ENCODE results near the gene VPS45.
A peak's percentile ranks its signal among the peaks of the same experiment; 100 is the strongest.

The VPS45 gene

GRCh38 chr1:150162862-150163706 lies 95.5 kb downstream of the VPS45 start:
- peaks cover 26% of the 10 kb centered on the region for H3K4me1 ChIP-seq (ENCODE audit: control insufficient read depth, insufficient read depth, low read length)
- H3K4me3 ChIP-seq (ENCODE audit: low read depth, low read length), result peak overlapping the region; percentile 51
- no peaks in the 10 kb centered on the region for H3K9me3 ChIP-seq (ENCODE audit: control insufficient read depth, insufficient read depth, low read length)
- H3K9ac ChIP-seq (ENCODE audit: low read depth, low read length), result peak overlapping the region; percentile 80
- no peaks in the 10 kb centered on the region for H3K27me3 ChIP-seq (ENCODE audit: control insufficient read depth, insufficient read depth, low read length)
- H3K36me3 ChIP-seq (ENCODE audit: control insufficient read depth, insufficient read depth, low read length), result peaks cover 7% of the 10 kb centered on the region

- Histone ChIP-seq H3K4me1 (ENCODE audit: control insufficient read depth, insufficient read depth, low read length) (peaks cover 26% of the 10 kb centered on the region), H3K9ac (ENCODE audit: low read depth, low read length) (no peak overlapping the region), H3K27me3 (ENCODE audit: control insufficient read depth, insufficient read depth, low read length) (no peaks in the 10 kb centered on the region)
Observed at GRCh38 chr1:150164224-150164623, 96.6 kb downstream of the VPS45 start.

GRCh38 chr1:150164779-150165178 lies 97.2 kb downstream of the VPS45 start:
- H3K9ac ChIP-seq (ENCODE audit: low read depth, low read length), result no peak overlapping the region
- no peaks in the 10 kb centered on the region for H3K9me3 ChIP-seq (ENCODE audit: control insufficient read depth, insufficient read depth, low read length)
- H3K4me1 ChIP-seq (ENCODE audit: control insufficient read depth, insufficient read depth, low read length), result peaks cover 26% of the 10 kb centered on the region
- H3K4me3 ChIP-seq (ENCODE audit: low read depth, low read length), result no peak overlapping the region
- H3K36me3 ChIP-seq (ENCODE audit: control insufficient read depth, insufficient read depth, low read length), result peaks cover under 1% of the 10 kb centered on the region
- H3K27me3 ChIP-seq (ENCODE audit: control insufficient read depth, insufficient read depth, low read length), result no peaks in the 10 kb centered on the region

More at GRCh38 chr1:150164224-150164623, 96.6 kb downstream of the VPS45 start:
- no peak overlapping the region for H3K4me3 ChIP-seq (ENCODE audit: low read depth, low read length)
- H3K9me3 ChIP-seq (ENCODE audit: control insufficient read depth, insufficient read depth, low read length), result no peaks in the 10 kb centered on the region
- H3K36me3 ChIP-seq (ENCODE audit: control insufficient read depth, insufficient read depth, low read length), result peaks cover 6% of the 10 kb centered on the region

GRCh38 chr1:150165622-150166612 lies 98.3 kb downstream of the VPS45 start:
- Histone ChIP-seq H3K36me3 (ENCODE audit: control insufficient read depth, insufficient read depth, low read length) (no peaks in the 10 kb centered on the region), H3K9ac (ENCODE audit: low read depth, low read length) (no peak overlapping the region), H3K27me3 (ENCODE audit: control insufficient read depth, insufficient read depth, low read length) (no peaks in the 10 kb centered on the region), H3K4me3 (ENCODE audit: low read depth, low read length) (no peak overlapping the region), H3K9me3 (ENCODE audit: control insufficient read depth, insufficient read depth, low read length) (no peaks in the 10 kb centered on the region), H3K4me1 (ENCODE audit: control insufficient read depth, insufficient read depth, low read length) (peaks cover 26% of the 10 kb centered on the region)

GRCh38 chr1:150168960-150169601 lies 101.5 kb downstream of the VPS45 start:
- H3K27me3 ChIP-seq (ENCODE audit: control insufficient read depth, insufficient read depth, low read length), result no peaks in the 10 kb centered on the region
- H3K4me3 ChIP-seq (ENCODE audit: low read depth, low read length), result no peak overlapping the region
- no peaks in the 10 kb centered on the region for H3K9me3 ChIP-seq (ENCODE audit: control insufficient read depth, insufficient read depth, low read length)
- H3K36me3 ChIP-seq (ENCODE audit: control insufficient read depth, insufficient read depth, low read length), result no peaks in the 10 kb centered on the region
- no peak overlapping the region for H3K9ac ChIP-seq (ENCODE audit: low read depth, low read length)
- peaks cover 4% of the 10 kb centered on the region for H3K4me1 ChIP-seq (ENCODE audit: control insufficient read depth, insufficient read depth, low read length)

- Histone ChIP-seq H3K9me3 (ENCODE audit: control insufficient read depth, insufficient read depth, low read length) (no peaks in the 10 kb centered on the region), H3K4me1 (ENCODE audit: control insufficient read depth, insufficient read depth, low read length) (no peaks in the 10 kb centered on the region), H3K9ac (ENCODE audit: low read depth, low read length) (no peak overlapping the region), H3K4me3 (ENCODE audit: low read depth, low read length) (no peak overlapping the region), H3K36me3 (ENCODE audit: control insufficient read depth, insufficient read depth, low read length) (no peaks in the 10 kb centered on the region), H3K27me3 (ENCODE audit: control insufficient read depth, insufficient read depth, low read length) (no peaks in the 10 kb centered on the region)
Observed at GRCh38 chr1:150171801-150172200, 104.2 kb downstream of the VPS45 start.

DNA sequence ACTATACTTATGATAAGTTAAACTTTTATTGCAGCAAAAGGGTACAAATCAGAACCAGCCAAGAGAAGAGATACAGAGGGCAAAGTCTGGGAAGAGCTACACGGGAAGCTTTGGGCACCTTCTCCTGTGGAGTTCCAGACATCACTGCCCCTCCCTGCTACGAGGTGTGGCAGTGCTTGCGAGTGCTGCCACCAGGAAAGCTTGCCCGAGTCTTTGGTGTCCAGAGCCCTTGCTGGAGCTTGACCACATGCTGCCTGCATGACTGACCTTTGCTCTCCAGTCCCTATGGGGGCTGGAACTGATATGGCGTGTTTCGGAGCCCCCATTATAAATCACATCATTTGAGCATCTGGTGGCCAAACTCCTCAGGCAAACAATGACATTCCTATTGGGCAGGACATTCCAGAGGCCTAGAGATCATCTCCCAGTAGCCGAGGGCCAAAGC lies 105.6 kb downstream of the VPS45 start:
- Histone ChIP-seq H3K36me3 (ENCODE audit: control insufficient read depth, insufficient read depth, low read length) (no peaks in the 10 kb centered on the region), H3K9me3 (ENCODE audit: control insufficient read depth, insufficient read depth, low read length) (no peaks in the 10 kb centered on the region), H3K4me1 (ENCODE audit: control insufficient read depth, insufficient read depth, low read length) (no peaks in the 10 kb centered on the region), H3K4me3 (ENCODE audit: low read depth, low read length) (no peak overlapping the region), H3K27me3 (ENCODE audit: control insufficient read depth, insufficient read depth, low read length) (no peaks in the 10 kb centered on the region), H3K9ac (ENCODE audit: low read depth, low read length) (no peak overlapping the region)

GRCh38 chr1:150176593-150176992 lies 109.0 kb downstream of the VPS45 start:
- Histone ChIP-seq H3K9me3 (ENCODE audit: control insufficient read depth, insufficient read depth, low read length) (no peaks in the 10 kb centered on the region), H3K36me3 (ENCODE audit: control insufficient read depth, insufficient read depth, low read length) (no peaks in the 10 kb centered on the region), H3K9ac (ENCODE audit: low read depth, low read length) (no peak overlapping the region), H3K4me1 (ENCODE audit: control insufficient read depth, insufficient read depth, low read length) (no peaks in the 10 kb centered on the region), H3K27me3 (ENCODE audit: control insufficient read depth, insufficient read depth, low read length) (no peaks in the 10 kb centered on the region), H3K4me3 (ENCODE audit: low read depth, low read length) (no peak overlapping the region)

DNA sequence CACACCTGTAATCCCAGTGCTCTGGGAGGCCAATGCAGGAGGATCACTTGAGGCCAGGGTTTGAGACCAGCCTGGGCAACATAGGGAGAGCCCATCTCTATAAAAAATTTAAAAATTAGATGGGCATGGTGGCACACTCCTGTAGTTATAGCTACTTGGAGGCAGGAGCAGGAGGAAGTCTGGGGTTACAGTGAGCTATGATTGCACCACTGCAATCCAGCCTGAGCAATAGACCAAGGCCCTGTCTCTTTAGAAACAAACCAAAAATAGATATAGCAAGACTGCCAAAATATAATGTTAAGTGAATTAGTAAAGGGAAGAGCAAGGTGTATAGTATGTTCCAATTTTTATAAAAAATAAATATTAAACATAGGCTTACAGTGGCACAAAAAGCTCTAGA lies 111.0 kb downstream of the VPS45 start:
- H3K4me1 ChIP-seq (ENCODE audit: control insufficient read depth, insufficient read depth, low read length), result no peaks in the 10 kb centered on the region
- H3K36me3 ChIP-seq (ENCODE audit: control insufficient read depth, insufficient read depth, low read length), result no peaks in the 10 kb centered on the region
- H3K9me3 ChIP-seq (ENCODE audit: control insufficient read depth, insufficient read depth, low read length), result no peaks in the 10 kb centered on the region
- no peak overlapping the region for H3K4me3 ChIP-seq (ENCODE audit: low read depth, low read length)
- H3K9ac ChIP-seq (ENCODE audit: low read depth, low read length), result no peak overlapping the region
- H3K27me3 ChIP-seq (ENCODE audit: control insufficient read depth, insufficient read depth, low read length), result no peaks in the 10 kb centered on the region

GRCh38 chr1:150179867-150180266 lies 112.3 kb downstream of the VPS45 start:
- H3K27me3 ChIP-seq (ENCODE audit: control insufficient read depth, insufficient read depth, low read length), result no peaks in the 10 kb centered on the region
- H3K36me3 ChIP-seq (ENCODE audit: control insufficient read depth, insufficient read depth, low read length), result no peaks in the 10 kb centered on the region
- H3K9me3 ChIP-seq (ENCODE audit: control insufficient read depth, insufficient read depth, low read length), result no peaks in the 10 kb centered on the region
- no peak overlapping the region for H3K4me3 ChIP-seq (ENCODE audit: low read depth, low read length)
- H3K9ac ChIP-seq (ENCODE audit: low read depth, low read length), result no peak overlapping the region
- no peaks in the 10 kb centered on the region for H3K4me1 ChIP-seq (ENCODE audit: control insufficient read depth, insufficient read depth, low read length)

- Histone ChIP-seq H3K4me1 (ENCODE audit: control insufficient read depth, insufficient read depth, low read length) (no peaks in the 10 kb centered on the region), H3K36me3 (ENCODE audit: control insufficient read depth, insufficient read depth, low read length) (no peaks in the 10 kb centered on the region), H3K4me3 (ENCODE audit: low read depth, low read length) (no peak overlapping the region), H3K9me3 (ENCODE audit: control insufficient read depth, insufficient read depth, low read length) (no peaks in the 10 kb centered on the region), H3K27me3 (ENCODE audit: control insufficient read depth, insufficient read depth, low read length) (no peaks in the 10 kb centered on the region), H3K9ac (ENCODE audit: low read depth, low read length) (no peak overlapping the region)
Observed at GRCh38 chr1:150180474-150180873, 112.9 kb downstream of the VPS45 start.
